HepG2 (cell line): ENCODE measurements around the gene ACSM5. TPM values are rescaled to one million over a fixed set of nuclear protein-coding genes. Genes with fewer than 3 reads are reported as not detected.

Experiments
- ATAC-seq: fragments of 200-7000 bp; cut with Tn5 transposase; 3 replicates; pipeline ENCODE4 v1.9.1; 2020; ENCODE audit warnings: mild to moderate bottlenecking, moderate library complexity
- BruUV-seq: library from RNA; stranded (reverse); fragments of 400-500 nt; replicated peaks from 2 replicates; lab custom pipeline; 2021; lab: Mats Ljungman, UMichigan
- CTCF ChIA-PET: fragments of 300-600 bp; formaldehyde crosslinking; extraction: SDS; loops from one replicate; lab custom pipeline; 2021; ENCODE audit warnings: low total read pairs, inconsistent platforms, low intra/inter-chr PET ratio; lab: Yijun Ruan, JAX
- POLR2A ChIA-PET: fragments of 350-600 bp; sonication (Branson Sonifier 250); formaldehyde crosslinking; loops from one replicate; lab custom pipeline; 2020; ENCODE audit warnings: antibody characterized with exemption, inconsistent platforms; lab: Yijun Ruan, JAX
- DNase-seq: peaks from one replicate; pipeline ENCODE4 v3.0.0-alpha.2; 2015; ENCODE audit warnings: low spot score
- FAIRE-seq: peaks from 3 replicates; lab custom pipeline; 2011; peaks lifted over from hg19 to GRCh38; lab: Jason Lieb, UNC
- H2AFZ ChIP-seq: one replicate; pipeline ENCODE4 v1.6.1; 2011; ENCODE audit warnings: low read length, inconsistent platforms
- H3K27ac ChIP-seq: fragments of 300-600 bp; 3 replicates; pipeline ENCODE4 v1.8.0; 2011; ENCODE audit warnings: mixed run types, mild to moderate bottlenecking, mixed read lengths, low read length, inconsistent platforms; ENCODE audit not compliant: insufficient read depth; ENCODE audit errors: extremely low read length
- H3K27me3 ChIP-seq, 2 experiments: fragments of 200-600 bp in 1 of 2; 2 replicates in 1 of 2; 3 replicates in 1 of 2; pipeline versions ENCODE4 v1.6.0 to v1.8.0; 2011; ENCODE audit warnings: low read length in 2 of 2, mild to moderate bottlenecking in 2 of 2, moderate library complexity in 2 of 2, inconsistent platforms in 1 of 2; ENCODE audit not compliant: insufficient read depth in 2 of 2, control insufficient read depth in 1 of 2
- H3K36me3 ChIP-seq, 2 experiments: fragments of 200-600 bp in 1 of 2; replicated peaks in 1 of 2; 2 replicates in 1 of 2; 3 replicates in 1 of 2; pipeline versions ENCODE4 v1.5.1 to v1.8.0; 2011; ENCODE audit warnings: low read length in 2 of 2, inconsistent platforms in 1 of 2; ENCODE audit not compliant: insufficient read depth in 2 of 2, control insufficient read depth in 1 of 2
- H3K4me1 ChIP-seq: 2 replicates; pipeline ENCODE4 v1.5.1; 2012; ENCODE audit warnings: low read length, inconsistent platforms; ENCODE audit not compliant: insufficient read depth
- H3K4me2 ChIP-seq: 2 replicates; pipeline ENCODE4 v1.6.0; 2011; ENCODE audit warnings: low read depth, low read length, inconsistent platforms
- H3K4me3 ChIP-seq, 3 experiments: fragments of 200-600 bp in 1 of 3; sonication (generic), shearing (Covaris generic) in 1 of 3; replicated peaks in 1 of 3; 2 replicates each; pipeline ENCODE4 v1.5.1; 2011 to 2016; ENCODE audit warnings: low read length in 3 of 3, inconsistent platforms in 2 of 3, low read depth in 2 of 3, mild to moderate bottlenecking in 2 of 3, control low read depth in 1 of 3, mixed read lengths in 1 of 3; ENCODE audit not compliant: insufficient read depth in 1 of 3
- H3K79me2 ChIP-seq: one replicate; pipeline ENCODE4 v1.6.1; 2011; ENCODE audit warnings: low read length, inconsistent platforms; ENCODE audit not compliant: insufficient read depth
- H3K9ac ChIP-seq: 2 replicates; pipeline ENCODE4 v1.6.0; 2011; ENCODE audit warnings: mild to moderate bottlenecking, low read depth, low read length, inconsistent platforms; ENCODE audit not compliant: insufficient read depth
- H3K9me3 ChIP-seq: 2 replicates; pipeline ENCODE4 v1.5.1; 2012; ENCODE audit warnings: mild to moderate bottlenecking, low read length
- H4K20me1 ChIP-seq: 2 replicates; pipeline ENCODE4 v1.6.0; 2011; ENCODE audit warnings: inconsistent platforms, mild to moderate bottlenecking, low read length, moderate library complexity; ENCODE audit not compliant: insufficient read depth
- ATF7 ChIP-seq, 2 experiments: fragments of 450-650 bp in 1 of 2; sonication (generic) in 1 of 2; formaldehyde crosslinking in 1 of 2; IDR thresholded peaks; 2 replicates each; pipeline versions ENCODE4 v1.4.0 to v1.6.1; 2016 to 2020; ENCODE audit warnings: antibody characterized with exemption in 1 of 2, mild to moderate bottlenecking in 1 of 2, missing genetic modification reagents in 1 of 2
- CREB1 ChIP-seq, 2 experiments: fragments of 450-650 bp in 1 of 2; IDR thresholded peaks; 2 replicates each; pipeline ENCODE4 v1.6.1; 2016 to 2017; ENCODE audit warnings: control low read depth in 1 of 2, mild to moderate bottlenecking in 1 of 2, missing compliant biosample characterization in 1 of 2, missing genetic modification characterization in 1 of 2
- MYC ChIP-seq: sonication (generic); formaldehyde crosslinking; IDR thresholded peaks from 2 replicates; pipeline ENCODE4 v1.9.0; 2021; ENCODE audit warnings: missing genetic modification reagents, borderline replicate concordance
- ONECUT2 ChIP-seq: sonication (generic); formaldehyde crosslinking; IDR thresholded peaks from 2 replicates; pipeline ENCODE4 v1.4.0; 2020; ENCODE audit warnings: missing genetic modification reagents
- PAWR ChIP-seq: sonication (generic); formaldehyde crosslinking; IDR thresholded peaks from 2 replicates; pipeline ENCODE4 v1.4.0; 2020; ENCODE audit warnings: missing genetic modification reagents, mild to moderate bottlenecking, borderline replicate concordance
- PHB2 ChIP-seq: fragments of 450-650 bp; IDR thresholded peaks from 2 replicates; pipeline ENCODE4 v1.6.1; 2018; ENCODE audit not compliant: partially characterized antibody
- PLRG1 ChIP-seq: fragments of 450-650 bp; conservative IDR thresholded peaks from 2 replicates; pipeline ENCODE4 v1.6.1; 2016
- POGZ ChIP-seq: sonication (generic); formaldehyde crosslinking; IDR thresholded peaks from 2 replicates; pipeline ENCODE4 v1.4.0; 2020; ENCODE audit warnings: mild to moderate bottlenecking, missing genetic modification reagents
- PRPF4 ChIP-seq: fragments of 200-400 bp; formaldehyde crosslinking; IDR thresholded peaks from 2 replicates; pipeline ENCODE4 v1.6.1; 2016; ENCODE audit warnings: low read length, low read depth; ENCODE audit not compliant: poor library complexity, severe bottlenecking
- SNAPC2 ChIP-seq: sonication (generic); formaldehyde crosslinking; IDR thresholded peaks from 2 replicates; pipeline ENCODE4 v1.8.1; 2022; ENCODE audit warnings: mild to moderate bottlenecking, missing genetic modification reagents
- ZBTB43 ChIP-seq: sonication (generic); formaldehyde crosslinking; conservative IDR thresholded peaks from 2 replicates; pipeline ENCODE4 v1.4.0; 2020; ENCODE audit warnings: missing genetic modification reagents
- ZNF207 ChIP-seq: fragments of 450-650 bp; IDR thresholded peaks from 2 replicates; pipeline ENCODE4 v1.6.1; 2016; ENCODE audit warnings: antibody characterized with exemption, borderline replicate concordance
- ZNF878 ChIP-seq: sonication (generic); formaldehyde crosslinking; IDR thresholded peaks from 2 replicates; pipeline ENCODE4 v1.8.1; 2023; ENCODE audit warnings: mild to moderate bottlenecking, missing genetic modification reagents, moderate library complexity
- WGBS: methylation state at CpG from one replicate; pipeline ENCODE4 v1.1.6; 2017; ENCODE audit warnings: low lambda C conversion rate; 5-methylcytosine and 5-hydroxymethylcytosine counted together
- in situ Hi-C: cut with HindIII; loops from 2 replicates; pipeline ENCODE4 v1.10.0; 2017; ENCODE audit warnings: low pct_unique_long_range_greater_than_20kb; ENCODE audit not compliant: extremely low pct_ligation_motif_present
- intact Hi-C: fragments of 100-400 bp; cut with micrococcal nuclease; formaldehyde crosslinking; loops from one replicate; pipeline ENCODE4 v1.10.0; 2022; ENCODE audit not compliant: unreplicated experiment
- polyA plus RNA-seq, 8 experiments: library from polyadenylated mRNA; depleted of rRNA in 3 of 8; stranded (reverse) in 7 of 8; unstranded in 1 of 8; fragments of >200 nt; fragmentation: Illumina TruSeq in 4 of 8; extraction: Trizol in 4 of 8; gene quantifications; 2 replicates each; pipeline versions ENCODE4 v1.2.1 to v1.2.3, GENCODE V29; 2011 to 2016; ENCODE audit warnings: low read depth in 4 of 8, missing spikeins in 1 of 8, mixed read lengths in 1 of 8; ENCODE audit not compliant: insufficient read depth in 1 of 8
- total RNA-seq, 5 experiments: library from RNA; depleted of rRNA; stranded (reverse); fragments of >200 nt; fragmentation: Illumina TruSeq; extraction: Trizol; gene quantifications; 2 replicates each; pipeline ENCODE4 v1.2.3, GENCODE V29; 2016; ENCODE audit warnings: low read depth in 1 of 5

Gene ACSM5
- total and polyA plus RNA-seq, 2 of the 13 experiments (the other 11 are each of a cell fraction or from before 2014, with no cell fraction given) = 9.1 to 15.0 TPM

GRCh38 chr16:20388854-20389253, 20.5 kb upstream of the ACSM5 start:
- Histone ChIP-seq H3K9me3 (no peaks in the 10 kb centered on the region), H4K20me1 (no peaks in the 10 kb centered on the region), H3K4me2 (no peak overlapping the region), H3K4me3 (no peak overlapping the region), H3K36me3 (no peaks in the 10 kb centered on the region), H3K27me3 (no peaks in the 10 kb centered on the region), H3K27ac (no peak overlapping the region), H3K79me2 (no peaks in the 10 kb centered on the region), H2AFZ (no peak overlapping the region)
- POLR2A ChIA-PET = no interaction called here
- CTCF ChIA-PET = no interaction called here
- in situ Hi-C loops = loop anchor here (5.0 to 25.0 kb wide), 2 partner anchors 492 to 802 kb away; no protein-coding TSS in a partner anchor
- intact Hi-C loops = loop anchor here (5.0 kb wide), 1 partner anchor 228 kb away; no protein-coding TSS in a partner anchor
- no TSS peak for BruUV-seq
- FAIRE-seq (no peak), DNase-seq (no peak)
- 62% methylated on average over 1 of the region's 1 CpG for WGBS
- TF ChIP-seq ZNF878 (CRISPR knock-in tag) (no peak), ZBTB43 (CRISPR knock-in tag) (no peak), PRPF4 (no peak), SNAPC2 (no peak), ONECUT2 (CRISPR knock-in tag) (no peak), POGZ (CRISPR knock-in tag) (0 out of 2 replicates have a peak, but pooled peaks have one; percentile 16)
- TF ChIP-seq, all 625 proteins: peak for 1
- Histone ChIP-seq H3K9ac (no peak overlapping the region), H3K4me1 (peaks cover 27% of the 10 kb centered on the region)
- no peak for ATAC-seq

- H3K27me3 ChIP-seq = no peaks in the 10 kb centered on the region
- ChIA-PET POLR2A (no interaction called here), CTCF (no interaction called here)
- 39% methylated on average over 5 of the region's 5 CpGs for WGBS
- no peak overlapping the region for H3K9ac ChIP-seq
- FAIRE-seq (no peak), ATAC-seq (no peak)
- no peak overlapping the region for H3K27ac ChIP-seq
- in situ Hi-C loops = loop anchor here (25.0 kb wide), 1 partner anchor 804 kb away; no protein-coding TSS in a partner anchor
- intact Hi-C loops = no loop called here
- no peak overlapping the region for H2AFZ ChIP-seq
- no peaks in the 10 kb centered on the region for H3K9me3 ChIP-seq
- H3K4me1 ChIP-seq = peaks cover 35% of the 10 kb centered on the region
- H3K4me2 ChIP-seq = no peak overlapping the region
- no peaks in the 10 kb centered on the region for H4K20me1 ChIP-seq
- no peaks in the 10 kb centered on the region for H3K36me3 ChIP-seq
- peak; percentile 94 for TF ChIP-seq PHB2
- TF ChIP-seq MYC = no peak
- no peak for TF ChIP-seq PAWR (CRISPR knock-in tag)
- peak; percentile 79 for TF ChIP-seq ATF7 (IDR thresholded peaks at IDR 0.05)
- no peak for TF ChIP-seq ATF7 (CRISPR knock-in tag; IDR thresholded peaks at IDR 0.05)
- TF ChIP-seq PLRG1 = peak; percentile 92; the same call in 1 of the 2 replicates
- no peak for TF ChIP-seq ZNF207
- TF ChIP-seq CREB1 (IDR thresholded peaks at IDR 0.05) = peak; percentile 99
- no peak for TF ChIP-seq CREB1 (CRISPR knock-in tag; IDR thresholded peaks at IDR 0.05)
- TF ChIP-seq, all 625 proteins: peak for 4
- Histone ChIP-seq H3K4me3 (no peak overlapping the region), H3K79me2 (no peaks in the 10 kb centered on the region)
- DNase-seq = no peak
- BruUV-seq = no TSS peak
These were observed 18.3 kb upstream of the ACSM5 start for GRCh38 chr16:20391045-20391444.
